HG02798 (cell line): Measurements from ENCODE around the gene OR10H5.
"Not testable (repeated sequence)": the region's sequence is repeated elsewhere in the genome, so short reads cannot be mapped to it uniquely, and the experiment has no call there.

ENCODE experiments used
- ATAC-seq: cut with Tn5 transposase; IDR thresholded peaks from one replicate; pipeline ENCODE4 v1.9.1; 2021; ENCODE audit warnings: mild to moderate bottlenecking; ENCODE audit not compliant: unreplicated experiment, poor library complexity

The OR10H5 gene

GRCh38 chr19:15787611-15788155 lies at the start of gene OR10H5:
TSS of gene OR10H5 (plus strand) at chr19:15787661. CDS start at chr19:15794049, 6,388 bp downstream.
- no peak for ATAC-seq

DNA sequence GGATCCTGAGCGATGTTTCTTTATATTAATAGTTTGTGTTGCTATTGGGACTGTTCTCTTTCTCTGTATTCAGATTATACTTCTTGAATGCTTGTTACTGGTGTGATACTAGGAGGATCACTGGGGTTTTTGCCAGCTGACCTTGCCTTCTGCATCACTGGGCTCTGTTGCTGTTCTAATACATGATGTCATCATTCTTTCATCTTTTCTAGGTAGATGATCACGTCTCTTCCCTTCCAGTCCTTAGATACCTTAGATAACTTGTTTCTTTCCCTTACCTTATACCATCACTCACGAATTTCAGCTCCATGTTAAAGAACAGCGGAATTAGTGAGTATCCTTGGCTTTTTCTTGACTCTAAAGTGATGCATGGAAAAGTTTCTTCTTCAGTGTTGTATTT lies 49.7 kb upstream of the OR10H5 start, which contains the start of gene OR10H3:
OR10H3 (plus strand) TSS at position 264 of the 400 bp plus-strand sequence. CDS start 3,408 bp downstream, outside the sequence.
- no peak for ATAC-seq

DNA sequence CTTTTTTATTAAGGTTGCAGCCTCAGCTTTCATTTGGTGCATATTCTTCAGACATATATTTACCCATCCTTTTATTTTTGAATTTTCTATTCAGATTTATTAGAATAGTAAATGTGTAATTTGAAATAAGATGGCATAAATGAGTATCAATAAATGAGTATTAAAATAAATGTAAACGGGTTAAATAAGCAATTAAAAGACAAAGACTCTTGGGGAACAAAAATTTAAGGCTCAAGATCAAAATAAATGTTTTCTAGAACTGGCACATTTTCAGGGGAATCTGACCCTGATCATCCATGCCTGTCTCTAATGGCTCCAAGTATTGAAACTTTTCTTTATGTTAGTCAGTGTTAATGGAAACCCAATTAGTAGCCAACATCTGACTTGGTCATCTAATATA lies 46.7 kb upstream of the OR10H5 start:
- no peak for ATAC-seq

DNA sequence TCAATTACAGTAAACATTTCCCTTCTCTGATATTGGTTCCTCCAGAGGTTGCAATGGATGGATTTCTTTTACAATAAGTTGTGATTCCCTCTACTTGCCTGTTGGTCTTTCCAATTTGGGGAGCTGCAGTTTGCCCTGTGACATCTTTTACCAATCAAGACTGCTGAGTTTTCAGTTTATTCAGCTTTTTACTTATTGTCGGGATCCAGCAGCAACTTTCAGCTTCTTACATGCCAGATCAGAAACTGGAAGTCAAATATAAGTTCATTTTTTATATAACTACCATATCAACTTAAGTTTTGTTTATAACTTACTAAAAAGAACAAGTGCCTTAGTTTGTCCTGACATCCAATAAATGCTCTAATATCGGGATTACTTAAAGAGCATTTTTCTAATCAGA lies 39.2 kb upstream of the OR10H5 start:
- ATAC-seq, result no peak

DNA sequence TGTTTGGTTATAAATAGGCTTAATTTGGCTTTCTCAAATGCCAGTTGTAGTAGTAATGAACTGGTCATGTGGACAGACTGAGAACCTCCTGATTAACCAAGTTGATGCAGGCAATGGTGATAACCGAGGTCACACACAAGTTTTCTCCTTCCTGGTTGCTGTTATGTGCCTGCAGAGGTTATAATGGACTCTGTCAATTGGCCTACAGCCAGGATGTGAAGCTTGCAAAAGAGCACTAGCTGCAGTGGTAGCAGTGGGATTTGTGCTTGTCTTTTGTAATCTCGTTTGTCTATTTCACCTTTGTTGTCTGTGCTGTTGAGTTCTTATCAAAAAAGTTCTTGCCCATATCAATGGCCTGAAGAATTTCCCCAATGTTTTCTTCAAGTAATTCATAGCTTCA lies 29.1 kb upstream of the OR10H5 start:
- ATAC-seq, result no peak

GRCh38 chr19:15759962-15760565 lies 27.4 kb upstream of the OR10H5 start:
- ATAC-seq, result no peak

DNA sequence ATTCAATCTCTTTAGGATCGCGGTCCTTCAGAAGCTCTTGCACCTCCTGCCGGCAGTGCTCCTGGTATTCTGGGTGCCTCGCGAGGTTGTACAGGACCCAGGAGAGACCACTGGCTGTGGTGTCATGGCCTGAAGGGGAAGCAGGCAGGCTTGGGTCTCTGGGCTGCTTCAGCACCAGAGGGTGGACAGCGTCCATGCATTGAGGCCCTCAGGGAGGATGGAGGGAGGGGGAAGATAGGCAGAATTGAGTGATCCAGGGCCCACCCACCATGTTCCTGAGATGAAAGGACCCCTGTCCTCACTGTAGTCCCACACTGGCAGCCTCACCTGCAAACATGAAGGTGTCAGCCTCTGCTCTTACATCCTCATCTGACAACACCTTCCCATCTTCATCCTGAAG lies 17.9 kb upstream of the OR10H5 start:
- ATAC-seq, result no peak

GRCh38 chr19:15774159-15774558 lies 13.3 kb upstream of the OR10H5 start:
- ATAC-seq, result not testable (repeated sequence)

- no peak for ATAC-seq
Observed at GRCh38 chr19:15775249-15775648, 12.2 kb upstream of the OR10H5 start.

DNA sequence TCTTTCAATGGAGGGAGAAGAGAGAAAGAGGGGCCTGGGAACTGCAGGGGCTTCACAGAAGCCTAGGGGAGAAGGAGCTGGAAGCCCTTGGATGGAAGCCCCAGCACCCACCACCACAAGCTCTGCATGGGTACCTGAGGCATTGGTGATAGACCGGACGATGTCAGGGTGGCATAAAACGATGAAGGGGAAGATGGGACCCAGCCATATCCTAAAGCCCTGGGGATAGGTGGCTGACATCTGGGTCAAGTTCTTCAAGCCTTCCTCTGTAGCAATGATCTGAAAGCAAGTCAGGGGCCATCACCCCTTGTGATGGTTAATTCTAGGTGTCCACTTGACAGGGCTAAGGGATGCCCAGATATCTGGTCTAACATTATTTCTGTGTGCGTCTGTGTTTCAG lies 11.2 kb upstream of the OR10H5 start:
- no peak for ATAC-seq

- ATAC-seq, result no peak
Observed at GRCh38 chr19:15776991-15777970, 10.2 kb upstream of the OR10H5 start.

GRCh38 chr19:15779756-15780476 lies 7.5 kb upstream of the OR10H5 start:
- no peak for ATAC-seq

DNA sequence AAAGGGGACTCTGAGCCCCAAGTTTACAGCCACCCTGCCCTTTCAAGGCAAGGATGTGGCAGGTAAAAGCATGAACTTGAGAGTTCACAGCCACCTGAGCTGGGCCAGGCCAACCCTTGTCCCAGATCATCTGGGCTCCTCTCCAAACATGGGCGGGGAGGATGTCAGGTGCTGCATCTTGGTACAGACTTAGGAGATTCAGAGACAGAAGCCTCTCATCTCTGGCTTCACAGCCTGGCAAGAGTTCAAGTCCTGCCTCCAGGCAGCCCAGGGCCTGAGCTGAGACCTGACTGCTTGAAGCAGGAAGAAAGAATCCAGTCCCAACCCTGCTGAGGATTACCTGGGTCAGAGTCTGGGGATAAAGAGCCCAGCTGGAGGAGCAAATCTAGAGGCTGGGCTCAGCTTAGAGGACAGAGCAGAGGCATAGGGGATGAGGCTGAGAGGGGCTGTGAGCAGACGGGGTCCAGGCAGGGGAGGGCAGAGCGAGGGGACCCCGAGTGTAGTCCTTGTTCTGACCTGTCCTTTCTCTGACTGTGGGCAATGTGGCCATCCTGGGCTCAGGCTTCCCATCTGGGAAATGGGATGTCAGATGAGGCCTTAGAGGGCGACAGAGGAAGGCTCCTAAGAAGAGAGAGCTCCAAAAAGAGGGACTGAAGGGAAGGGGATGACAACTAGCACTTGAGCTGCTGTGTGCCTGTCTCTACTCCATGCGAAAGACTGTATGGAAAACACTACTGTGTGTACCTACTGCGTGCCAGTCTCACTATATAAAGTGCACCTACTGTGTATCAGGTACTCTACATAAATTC lies 6.6 kb upstream of the OR10H5 start:
- ATAC-seq, result no peak

DNA sequence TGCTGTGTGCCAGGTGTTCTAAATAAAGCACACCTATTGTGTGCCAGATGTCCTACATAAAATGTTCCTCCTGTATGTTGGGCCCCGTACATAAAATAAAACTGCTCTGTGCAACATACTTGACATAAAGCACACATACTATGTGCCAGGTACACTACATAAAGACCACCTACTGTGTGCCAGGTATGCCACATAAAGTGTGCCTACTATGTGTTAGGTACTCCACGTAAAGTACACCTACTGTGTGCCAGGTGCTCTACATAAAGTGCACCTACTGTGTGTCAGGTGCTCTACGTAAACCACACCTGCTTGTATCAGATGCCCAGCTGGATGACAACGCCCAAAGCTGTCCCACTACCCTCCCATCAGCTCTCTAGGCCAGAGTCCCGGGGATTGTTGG lies 5.8 kb upstream of the OR10H5 start:
- no peak for ATAC-seq

- no peak for ATAC-seq
Observed at GRCh38 chr19:15782211-15782610, 5.2 kb upstream of the OR10H5 start.

DNA sequence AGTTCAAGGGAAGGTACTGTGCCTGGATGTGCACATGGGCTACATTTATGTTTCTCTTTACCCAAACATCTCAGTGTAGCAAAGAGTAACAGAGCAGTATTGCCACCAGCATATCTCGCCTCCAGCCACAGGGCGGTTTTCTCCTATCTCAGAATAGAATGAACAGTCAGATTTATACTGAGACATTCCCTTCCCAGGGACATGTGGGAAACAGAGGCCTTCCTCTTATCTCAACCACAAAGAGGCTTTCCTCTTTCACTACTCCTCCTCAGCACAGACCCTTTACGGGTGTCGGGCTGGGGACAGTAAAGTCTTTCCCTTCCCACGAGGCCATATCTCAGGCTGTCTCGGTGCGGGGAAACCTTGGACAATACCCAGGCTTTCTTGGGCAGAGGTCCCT lies 4.6 kb upstream of the OR10H5 start:
- not testable (repeated sequence) for ATAC-seq

DNA sequence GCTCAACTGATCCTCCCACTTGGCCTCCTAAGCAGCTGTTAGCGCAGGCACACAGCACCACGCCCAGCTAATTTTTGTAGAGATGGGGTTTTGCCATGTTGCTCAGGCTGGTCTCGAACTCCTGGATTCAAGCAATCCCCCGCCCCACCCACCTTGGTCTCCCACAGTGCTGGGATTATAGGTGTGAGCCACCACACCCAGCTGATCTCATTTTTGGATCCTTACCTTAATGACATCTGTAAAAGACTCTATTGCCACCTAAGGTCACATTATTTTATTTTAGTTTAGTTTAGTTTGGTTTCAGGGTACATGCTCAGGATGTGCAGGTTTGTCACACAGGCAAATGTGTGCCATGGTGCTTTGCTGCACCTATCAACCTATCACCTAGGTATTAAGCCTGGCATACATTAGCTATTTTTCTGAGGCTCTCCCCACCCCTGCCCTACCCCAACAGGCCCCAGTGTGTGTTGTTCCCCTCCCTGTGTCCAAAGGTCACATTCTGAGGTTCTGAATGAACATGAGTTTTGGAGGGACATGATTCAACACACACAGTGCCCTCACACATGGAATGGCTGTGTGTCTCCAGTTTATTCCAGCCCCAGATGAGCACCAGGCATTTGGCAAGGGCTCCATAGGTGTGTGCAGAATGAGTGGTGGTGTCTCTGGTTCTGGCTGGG lies 1.3 kb downstream of the OR10H5 start:
- no peak for ATAC-seq

DNA sequence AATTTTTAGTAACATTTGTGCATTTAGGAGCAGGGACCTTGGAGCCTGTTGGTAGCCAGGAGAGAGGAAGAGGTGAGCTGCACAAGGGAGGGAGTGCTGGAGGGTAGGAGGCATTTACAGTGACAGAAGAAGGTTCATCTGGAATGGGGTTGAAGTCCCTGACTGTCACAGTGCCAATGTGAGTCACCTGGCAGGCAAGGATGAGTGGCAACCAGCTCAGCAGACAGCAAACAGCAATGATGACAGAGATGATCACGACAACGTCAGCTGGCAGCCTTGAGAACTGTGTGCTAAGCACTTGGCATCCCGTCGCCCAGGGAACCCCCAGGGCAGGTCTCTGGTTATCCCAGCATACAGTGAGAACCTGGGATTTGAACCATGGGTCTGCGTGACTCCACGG lies 2.6 kb downstream of the OR10H5 start:
- no peak for ATAC-seq

- ATAC-seq, result not testable (repeated sequence)
Observed at GRCh38 chr19:15794279-15794678, 6.8 kb downstream of the OR10H5 start.
